NCI-H345 (cell line): Measurements from ENCODE around the gene RHBDL1.

Experiments used
- DNase-seq: peaks from one replicate; lab custom pipeline; 2025; lab: John Stamatoyannopoulos, UW

RHBDL1 gene

DNA sequence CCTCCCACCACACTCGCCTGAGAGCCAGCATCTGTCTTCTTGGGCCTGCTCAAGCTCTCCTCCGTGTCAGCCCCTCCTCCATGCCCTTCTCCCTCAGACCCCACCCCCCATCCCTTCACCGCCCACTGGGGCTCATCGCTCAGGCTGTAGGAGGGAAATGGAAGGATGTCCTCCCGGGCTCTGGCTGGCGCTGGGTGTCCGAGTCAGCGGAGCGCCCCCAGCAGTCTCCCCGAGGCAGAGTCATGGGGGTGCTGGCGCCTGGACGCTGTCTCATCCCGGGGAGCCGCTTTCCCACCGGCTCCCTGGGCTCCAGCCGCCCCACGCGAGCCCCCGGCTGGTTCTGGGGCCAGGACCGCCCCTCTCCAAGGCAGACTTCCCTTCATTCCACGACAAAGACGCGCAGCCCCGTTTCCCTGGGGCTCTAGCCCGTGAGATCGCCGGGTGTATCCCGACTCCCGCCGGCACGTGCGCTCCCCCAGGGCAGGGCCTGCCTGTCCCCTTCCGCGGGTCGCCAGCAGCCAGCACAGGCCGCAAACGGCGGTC, 45.0 kb downstream of the RHBDL1 start:
- peak; percentile 79 for DNase-seq

DNA sequence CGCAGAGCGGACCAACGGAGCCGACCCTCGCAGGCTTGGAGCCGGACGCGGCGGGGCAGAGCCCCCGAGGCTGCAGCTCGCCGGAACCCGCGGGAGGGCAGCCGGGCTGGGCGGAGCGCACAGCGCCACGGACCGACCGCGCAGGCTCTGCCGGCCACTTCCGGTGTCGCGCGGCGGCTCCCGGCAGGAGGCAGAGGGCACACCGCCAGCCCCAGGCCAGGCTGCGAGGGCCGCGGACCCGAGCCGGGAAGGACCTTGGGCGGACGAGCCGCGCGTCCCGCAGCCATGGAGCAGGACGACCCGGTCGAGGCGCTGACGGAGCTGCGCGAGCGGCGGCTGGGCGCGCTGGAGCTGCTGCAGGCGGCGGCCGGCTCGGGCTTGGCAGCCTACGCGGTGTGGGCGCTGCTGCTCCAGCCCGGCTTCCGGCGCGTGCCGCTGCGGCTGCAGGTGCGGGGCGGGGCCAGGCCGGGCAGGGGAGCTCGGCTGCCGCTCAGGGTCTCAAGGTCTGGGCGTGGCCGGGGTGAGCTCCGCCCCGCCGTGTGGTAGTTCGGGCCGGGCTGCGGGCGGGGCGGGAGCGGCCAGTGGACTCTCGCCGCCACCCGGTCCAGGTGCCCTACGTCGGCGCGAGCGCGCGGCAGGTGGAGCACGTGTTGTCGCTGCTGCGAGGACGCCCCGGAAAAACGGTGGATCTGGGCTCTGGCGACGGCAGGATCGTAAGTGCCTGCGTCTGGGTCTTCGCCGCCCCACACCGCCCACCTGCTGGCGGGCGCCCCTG, 45.7 kb downstream of the RHBDL1 start, which contains the start of gene ANTKMT:
Gene ANTKMT, plus strand, starts transcription at position 157 of the 775 bp plus-strand sequence. Its CDS starts 129 bp downstream, at position 286.
- DNase-seq = peak; percentile 93

DNA sequence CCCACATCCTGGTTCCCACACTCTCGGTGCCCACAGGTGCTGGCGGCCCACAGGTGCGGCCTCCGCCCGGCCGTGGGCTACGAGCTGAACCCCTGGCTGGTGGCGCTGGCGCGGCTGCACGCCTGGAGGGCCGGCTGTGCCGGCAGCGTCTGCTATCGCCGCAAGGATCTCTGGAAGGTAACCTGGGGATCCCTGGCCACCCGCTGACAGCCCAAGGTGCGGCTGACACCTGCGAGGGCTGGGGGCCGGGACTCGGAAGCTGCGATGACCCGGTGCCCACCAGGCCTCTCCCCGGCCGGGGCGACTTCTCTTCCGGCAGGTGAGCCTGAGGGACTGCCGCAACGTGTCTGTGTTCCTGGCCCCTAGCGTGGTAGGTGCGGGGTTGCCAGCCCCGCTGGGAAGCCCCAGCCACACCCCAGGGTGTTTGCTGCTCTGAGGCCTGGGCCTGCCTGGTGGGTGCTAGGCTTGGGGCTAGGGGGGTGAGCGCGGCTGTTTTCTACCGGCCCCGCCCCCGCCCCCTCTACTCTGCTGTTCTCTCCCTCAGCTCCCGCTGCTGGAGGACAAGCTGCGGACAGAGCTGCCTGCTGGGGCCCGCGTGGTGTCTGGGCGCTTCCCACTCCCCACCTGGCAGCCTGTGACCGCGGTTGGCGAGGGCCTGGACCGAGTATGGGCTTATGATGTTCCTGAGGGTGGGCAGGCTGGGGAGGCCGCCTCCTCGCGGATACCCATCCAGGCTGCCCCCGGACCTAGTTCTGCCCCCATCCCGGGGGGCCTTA, 46.5 kb downstream of the RHBDL1 start:
- no peak for DNase-seq

DNA sequence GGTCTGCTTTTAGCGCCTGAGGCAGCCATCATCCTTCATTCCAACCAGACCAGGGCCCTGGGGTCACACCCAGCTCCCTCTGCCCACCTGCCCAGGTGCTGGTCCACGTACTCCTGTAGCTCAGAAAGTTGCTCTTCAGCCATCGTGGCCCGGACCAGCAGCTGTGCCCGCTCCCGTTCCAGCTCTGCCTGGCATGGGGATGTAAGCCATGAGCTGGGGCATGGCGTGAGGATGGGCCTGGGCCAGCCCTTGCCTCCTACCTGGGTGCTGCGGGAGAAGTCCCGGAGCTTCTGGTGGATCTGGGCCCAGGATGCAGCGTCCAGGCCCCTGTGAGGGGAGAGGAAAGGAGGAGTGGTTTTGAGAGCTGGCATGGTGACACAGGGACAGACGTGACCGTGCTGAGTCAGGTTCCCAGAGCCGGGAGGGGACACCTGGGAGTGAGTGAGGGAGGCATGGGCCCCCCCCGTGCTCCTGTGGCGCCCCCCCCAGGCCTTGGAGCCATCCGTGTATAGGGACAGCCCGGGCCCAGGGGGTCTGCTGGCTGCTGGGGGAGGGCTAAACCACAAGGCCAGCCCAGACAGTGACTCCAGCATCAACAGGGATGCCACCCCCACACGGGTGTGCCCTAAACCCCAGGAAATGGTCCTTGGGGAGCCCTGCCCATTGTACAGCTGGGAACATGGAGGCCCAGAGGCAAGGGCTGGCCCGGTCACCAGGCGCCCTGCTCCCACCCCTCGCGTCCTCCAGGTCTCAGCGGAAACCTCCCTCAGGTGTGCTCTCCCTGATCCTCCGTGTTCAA, 47.6 kb downstream of the RHBDL1 start:
- DNase-seq = no peak

DNA sequence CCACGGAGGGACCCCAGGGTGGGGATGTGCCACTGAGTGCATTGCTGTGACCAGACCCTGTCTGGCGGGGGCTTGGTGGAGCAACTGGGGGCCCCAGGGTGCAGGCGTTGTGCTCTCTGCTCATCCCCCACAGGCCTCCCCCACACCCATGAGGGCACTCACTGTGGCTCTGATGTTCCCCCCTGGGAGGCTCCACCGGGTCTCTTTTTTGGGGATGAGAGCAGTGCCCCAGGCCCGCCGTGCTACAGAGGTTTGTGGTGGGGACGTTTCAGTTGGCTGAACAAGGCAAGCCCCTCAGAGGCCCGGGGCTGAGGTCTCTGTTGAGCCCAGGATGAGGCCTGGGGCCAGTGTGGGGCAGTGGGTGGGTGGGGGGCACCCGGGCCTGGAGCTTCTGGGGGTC, 48.2 kb downstream of the RHBDL1 start:
- no peak for DNase-seq

DNA sequence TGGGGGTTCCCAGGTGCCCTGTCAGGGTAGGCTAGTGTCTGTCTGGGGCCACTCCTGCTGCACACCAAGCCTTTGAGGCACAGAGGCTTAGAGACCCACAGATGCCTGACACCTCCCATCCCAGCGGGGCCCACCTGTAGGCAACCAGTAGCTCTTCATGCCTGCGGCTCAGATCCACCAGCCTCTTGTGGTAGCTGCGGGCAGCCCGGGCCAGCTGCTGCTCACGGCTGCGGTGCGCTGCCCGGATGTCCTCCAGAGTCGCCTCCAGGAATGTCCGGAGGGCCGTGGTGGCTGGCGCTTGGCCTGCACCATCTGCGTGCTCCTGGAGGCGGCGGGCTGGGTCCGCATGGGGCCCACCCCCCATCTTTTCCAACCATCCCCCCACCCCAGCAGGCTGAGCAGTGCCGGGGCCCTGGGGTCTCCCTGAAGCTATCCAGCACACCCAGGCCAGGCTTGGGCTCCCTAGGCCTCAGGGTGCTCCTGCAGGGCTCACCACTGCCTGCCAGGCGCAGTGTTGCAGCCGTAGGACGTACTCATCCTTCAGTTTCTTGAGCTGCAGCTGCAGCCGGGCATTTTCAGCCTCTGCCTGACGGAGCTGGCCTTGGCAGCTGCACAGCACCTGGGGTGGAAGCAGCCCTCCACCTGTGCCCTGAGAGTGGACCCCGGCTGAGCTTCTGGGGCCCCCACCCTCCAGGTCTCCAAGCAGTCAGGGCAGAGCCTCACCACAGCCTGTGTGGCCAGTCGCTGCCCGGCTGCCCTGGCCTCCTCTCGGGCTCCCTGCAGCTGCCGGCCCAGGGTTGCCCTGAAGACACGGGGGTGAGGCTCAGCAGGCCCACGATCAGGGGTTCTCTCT, 48.9 kb downstream of the RHBDL1 start:
- no peak for DNase-seq

DNA sequence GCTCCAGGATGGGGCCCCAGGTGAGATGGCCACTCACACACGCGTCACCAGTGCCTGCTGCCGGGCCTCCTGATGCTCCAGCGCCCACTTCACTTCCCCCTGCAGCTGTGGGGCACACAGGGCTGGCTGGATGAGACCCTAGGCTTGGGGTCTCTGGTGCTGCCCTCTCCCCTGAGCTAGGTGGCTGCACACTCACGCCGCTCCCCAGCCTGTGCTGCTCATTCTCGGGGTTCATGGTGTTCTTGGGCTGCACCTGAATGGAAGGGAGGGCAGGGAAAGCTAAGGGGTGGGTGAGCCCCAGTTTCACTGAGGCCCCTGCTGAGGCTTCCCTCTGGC, 49.5 kb downstream of the RHBDL1 start:
- no peak for DNase-seq

DNA sequence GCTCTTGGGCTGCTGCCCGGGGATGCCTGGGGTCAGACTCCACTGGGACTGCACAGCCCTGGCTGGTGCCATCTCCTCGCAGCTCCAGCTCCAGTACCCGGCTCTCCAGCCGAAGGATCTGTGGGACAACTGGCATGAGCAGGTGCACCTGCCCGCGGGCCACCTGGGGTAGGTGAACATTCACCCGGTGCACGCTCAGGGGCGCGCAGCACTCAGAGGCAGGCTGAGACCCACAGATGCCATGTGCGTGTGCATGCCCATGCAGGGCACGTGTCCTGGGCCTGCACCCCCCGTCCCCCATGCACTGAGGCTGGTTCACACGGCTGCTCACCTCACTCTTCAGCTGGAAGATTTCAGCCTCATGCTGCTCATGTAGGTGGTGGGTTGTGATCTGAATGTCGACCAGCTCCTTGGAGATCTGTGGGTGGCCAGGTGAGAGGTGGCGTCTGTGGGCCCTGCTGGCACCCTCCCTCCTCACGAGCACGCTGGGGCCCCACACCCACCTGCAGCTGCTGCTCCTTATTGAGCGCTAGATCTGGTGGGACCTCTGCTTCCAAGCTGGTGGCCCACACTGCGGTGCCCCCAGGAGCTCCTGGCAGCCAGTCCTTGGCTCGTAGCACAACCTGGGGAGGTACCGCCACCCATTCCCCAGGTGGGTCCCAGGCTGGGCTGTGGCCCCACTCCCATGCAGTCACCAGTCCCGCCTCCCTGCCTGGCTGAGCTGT, 50.2 kb downstream of the RHBDL1 start:
- peak; percentile 31 for DNase-seq

DNA sequence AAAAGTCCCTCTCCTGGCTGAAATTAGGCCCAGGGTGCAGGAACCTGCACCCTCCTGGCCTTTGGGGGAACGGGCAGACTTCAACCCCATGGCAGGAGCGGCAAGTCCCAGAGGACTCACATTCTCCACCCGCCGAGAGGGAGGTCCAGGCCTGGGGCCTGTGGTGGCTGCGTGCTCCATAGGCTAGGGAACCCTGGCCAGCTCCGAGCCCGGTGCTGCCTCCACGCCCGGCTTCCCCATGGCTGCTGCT, 50.6 kb downstream of the RHBDL1 start:
- DNase-seq = no peak

DNA sequence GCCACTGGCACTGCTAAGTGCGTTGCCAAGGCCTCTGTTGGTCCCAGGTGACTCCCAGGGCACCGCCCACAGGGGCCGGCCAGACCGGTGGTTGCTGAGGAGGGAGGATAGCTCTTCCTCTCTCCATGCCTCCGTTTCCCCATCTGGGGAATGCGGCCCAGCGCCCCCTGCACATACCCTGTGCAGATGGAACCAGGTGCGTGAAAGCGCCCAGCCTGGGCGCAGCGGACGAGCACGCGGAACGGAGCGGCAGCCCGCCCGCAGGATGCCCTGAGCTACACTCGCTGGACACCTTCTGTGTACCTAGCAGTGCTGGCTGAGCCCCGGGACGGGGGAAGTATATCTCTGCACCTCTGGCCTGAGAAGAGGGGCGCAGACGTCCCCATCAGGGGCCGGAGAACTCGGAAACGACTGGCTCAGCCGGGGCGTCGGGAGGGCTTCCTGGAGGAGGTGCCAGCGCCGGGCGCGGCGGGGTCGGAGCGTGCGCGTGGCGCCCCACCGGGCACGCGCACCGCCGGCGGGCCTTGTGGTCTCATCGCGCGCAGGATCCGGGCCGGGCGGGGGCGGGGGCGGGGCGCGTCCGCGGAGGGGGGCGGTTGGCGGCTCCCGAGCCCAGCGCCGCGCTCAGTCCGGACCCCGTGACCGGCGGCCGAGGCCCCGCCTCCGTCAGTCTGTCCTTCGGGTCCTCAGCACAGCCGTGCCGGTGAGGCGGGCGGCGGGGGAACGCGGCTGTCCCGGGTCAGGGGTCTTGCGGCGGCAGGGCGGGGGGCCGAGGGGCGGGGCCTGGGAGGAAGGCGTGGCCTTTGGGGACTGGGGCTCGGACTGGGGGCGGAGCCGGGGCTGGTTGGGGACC, 51.2 kb downstream of the RHBDL1 start, which contains the start of the genes CCDC78 and HAGHL:
Gene CCDC78, minus strand, starts transcription at position 6 of the 853 bp plus-strand sequence. CDS start 76 bp downstream, outside the sequence.
Gene HAGHL, plus strand, starts transcription at position 669 of the 853 bp plus-strand sequence. CDS start 404 bp downstream, outside the sequence.
- peak; percentile 57 for DNase-seq

DNA sequence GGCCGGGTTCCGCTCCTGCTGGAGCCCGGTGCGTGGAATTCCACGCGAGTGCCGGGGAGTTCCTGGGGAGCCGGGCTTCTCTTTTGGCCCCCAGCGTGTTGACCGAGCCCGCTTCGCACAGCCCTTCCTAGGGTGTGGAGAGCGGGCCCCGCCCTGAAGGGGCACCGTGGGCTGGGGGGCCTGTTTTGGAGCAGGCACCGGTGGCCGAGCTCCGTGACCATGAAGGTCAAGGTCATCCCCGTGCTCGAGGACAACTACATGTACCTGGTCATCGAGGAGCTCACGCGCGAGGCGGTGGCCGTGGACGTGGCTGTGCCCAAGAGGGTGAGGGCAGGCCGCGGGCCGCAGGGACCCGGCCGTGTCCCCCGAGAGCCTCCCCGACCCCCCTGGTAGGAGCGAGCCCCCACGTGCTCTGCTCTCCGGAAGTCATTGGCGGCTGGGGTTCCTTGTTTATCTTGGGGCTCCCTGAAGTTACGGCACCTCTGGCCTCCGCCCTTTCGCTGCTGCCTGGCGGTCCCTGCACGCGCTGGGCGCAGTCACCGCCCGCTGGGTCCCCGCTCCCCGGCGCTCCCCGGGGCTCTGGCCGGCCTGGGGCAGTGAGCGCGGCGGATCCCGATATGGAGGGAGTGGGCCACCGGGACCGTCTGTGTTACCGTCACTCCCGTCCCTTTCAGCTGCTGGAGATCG, 52.0 kb downstream of the RHBDL1 start:
- no peak for DNase-seq
